HEK293 (cell line): ENCODE measurements around the gene TNNI3.

Source experiments
- HIC1 ChIP-seq: fragments of 450-650 bp; formaldehyde crosslinking; IDR thresholded peaks from 2 replicates; pipeline ENCODE4 v1.5.1; 2016; ENCODE audit warnings: missing biosample characterization, missing genetic modification characterization
- PRDM4 ChIP-seq: fragments of 450-650 bp; formaldehyde crosslinking; IDR thresholded peaks from 2 replicates; pipeline ENCODE4 v1.5.1; 2017; ENCODE audit warnings: missing biosample characterization, missing genetic modification characterization

DNA sequence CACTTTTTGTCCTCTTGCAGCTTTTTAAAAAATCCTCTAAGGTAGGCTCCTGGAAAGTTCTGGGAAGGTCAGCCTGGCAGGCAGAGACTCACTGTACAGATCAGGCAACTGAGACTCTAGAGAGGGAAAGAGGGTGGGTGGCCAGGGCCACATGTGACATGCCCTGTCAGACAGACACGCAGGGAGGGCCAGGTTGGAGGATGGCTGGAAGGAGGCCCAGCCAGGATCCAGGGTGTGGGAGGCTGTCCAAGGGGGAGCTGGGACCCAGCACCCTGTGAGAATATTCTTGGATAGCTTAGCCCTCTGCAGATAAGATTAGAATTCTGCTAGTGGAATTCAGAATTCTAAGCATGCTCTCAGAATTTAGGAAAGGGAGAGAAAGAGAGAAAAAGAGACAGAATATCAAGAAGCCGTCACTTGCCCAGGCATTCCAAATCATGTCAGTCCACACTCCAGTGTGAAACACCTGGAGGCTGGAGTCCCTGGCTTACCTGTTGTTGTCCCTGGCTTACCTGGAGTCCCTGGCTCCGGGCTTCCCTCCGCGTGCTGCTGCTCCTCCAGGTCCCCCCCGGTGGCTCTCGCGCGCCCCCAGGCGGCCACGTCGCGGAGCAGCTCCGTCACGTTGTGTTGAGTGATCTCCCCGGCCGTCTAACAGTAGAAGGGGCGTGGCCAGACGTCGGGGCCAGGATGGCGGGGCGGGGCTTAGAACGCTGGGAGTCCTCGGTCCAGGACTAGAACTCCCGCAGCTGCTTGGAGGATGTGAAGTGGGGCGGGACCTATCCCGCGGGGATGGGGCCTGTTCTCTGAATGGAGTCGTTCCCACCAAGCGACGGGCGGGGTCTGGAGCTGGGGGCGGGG is 2.8 kb upstream of the TNNI3 start:
- TF ChIP-seq HIC1 (tag by site-specific recombination) (no peak), PRDM4 (tag by site-specific recombination) (no peak)
